HK-2 (cell line): ENCODE data around the gene ZFYVE26.
"Not testable (repeated sequence)": the region's sequence is repeated elsewhere in the genome, so short reads cannot be mapped to it uniquely, and the experiment has no call there.

Experiments used
- DNase-seq: peaks from one replicate; pipeline ENCODE4 v3.0.0-alpha.2; 2018; ENCODE audit not compliant: unreplicated experiment

Gene ZFYVE26

GRCh38 chr14:67709346-67709745, 107.0 kb downstream of the ZFYVE26 start:
- DNase-seq = not testable (repeated sequence)

GRCh38 chr14:67705211-67705610, 111.2 kb downstream of the ZFYVE26 start:
- no peak for DNase-seq

DNA sequence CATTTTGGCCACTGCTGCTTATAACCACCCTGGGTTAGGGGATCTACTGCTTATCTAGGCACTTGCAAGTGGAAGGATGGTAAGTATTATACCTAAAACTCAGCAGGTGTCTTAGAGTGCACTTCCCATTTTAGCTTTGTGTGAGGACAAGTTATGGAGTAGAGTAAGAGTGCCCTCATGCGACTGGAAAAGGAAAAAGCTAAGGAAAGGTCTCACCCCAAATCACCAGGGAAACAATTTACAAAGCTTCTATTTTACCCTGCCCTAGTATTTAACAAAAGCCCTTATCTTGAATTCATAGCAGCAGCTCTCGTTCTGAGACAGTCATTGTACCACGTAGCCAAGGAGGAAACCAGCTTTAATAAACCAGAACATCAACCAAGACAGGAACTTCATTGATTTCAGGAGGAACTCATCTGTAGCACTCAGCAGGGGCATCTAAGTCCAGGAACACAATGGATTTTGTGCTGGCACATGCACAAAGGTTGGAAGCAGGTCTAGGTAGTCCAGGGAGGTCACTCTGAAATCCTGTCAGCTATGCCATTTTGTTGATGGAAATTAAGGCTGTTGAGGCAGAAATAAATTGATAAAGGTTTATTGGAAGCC, 111.8 kb downstream of the ZFYVE26 start:
- no peak for DNase-seq

DNA sequence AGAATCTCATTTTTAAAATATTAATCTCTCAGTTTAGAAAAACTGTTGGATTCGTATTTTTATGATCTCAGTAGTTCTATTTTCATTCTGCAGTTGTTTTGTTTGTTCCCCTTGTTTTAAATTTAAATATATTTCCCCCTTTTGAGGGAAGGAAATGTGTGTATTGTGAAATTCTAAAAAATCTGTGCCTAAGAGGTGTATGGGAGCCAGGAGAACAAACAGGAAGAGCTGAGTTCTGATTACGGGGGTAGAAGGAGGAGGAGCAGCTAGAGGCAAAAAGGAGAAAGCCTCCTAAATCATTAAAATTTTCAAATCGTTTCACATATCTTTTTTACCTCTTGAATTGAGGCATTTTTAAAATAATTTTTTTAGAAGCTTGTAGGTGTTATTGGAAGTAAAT, 112.4 kb downstream of the ZFYVE26 start:
- DNase-seq = no peak

DNA sequence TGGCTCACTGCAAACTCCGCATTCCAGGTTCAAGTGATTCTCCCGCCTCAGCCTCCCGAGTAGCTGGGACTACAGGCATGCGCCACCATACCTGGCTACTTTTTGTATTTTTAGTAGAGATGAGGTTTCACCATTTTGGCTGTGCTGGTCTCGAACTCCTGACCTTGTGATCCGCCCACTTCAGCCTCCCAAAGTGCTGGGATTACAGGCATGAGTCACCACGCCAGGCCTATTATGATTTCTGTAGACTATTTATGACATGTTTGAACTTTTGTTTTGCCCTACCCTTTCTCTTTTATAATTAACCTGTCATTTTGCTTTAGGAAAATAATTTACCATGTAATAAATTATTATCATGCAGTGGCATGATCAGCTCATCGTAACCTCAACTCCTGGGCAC, 114.9 kb downstream of the ZFYVE26 start, which contains the start of gene RDH12:
RDH12 (plus strand) TSS at position 395 of the 400 bp plus-strand sequence. CDS start 20,757 bp downstream, outside the sequence.
- not testable (repeated sequence) for DNase-seq

DNA sequence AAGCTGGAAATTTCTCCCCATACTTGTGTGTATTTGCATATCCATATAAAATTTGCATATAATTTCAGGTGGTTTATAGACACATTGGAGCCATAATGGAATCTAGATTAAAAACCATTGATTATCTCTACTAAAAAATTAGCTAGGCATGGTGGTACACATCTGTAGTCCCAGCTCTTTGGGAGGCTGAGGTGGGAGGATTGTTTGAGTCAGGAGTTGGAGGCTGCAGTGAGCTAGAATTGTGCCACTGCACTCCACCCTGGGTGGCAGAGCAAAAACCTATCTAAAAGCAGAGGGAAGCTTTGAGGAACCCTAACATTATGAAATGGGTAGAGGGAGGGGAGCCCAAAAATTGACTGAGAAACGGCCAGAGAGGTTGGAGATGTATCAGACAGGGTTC, 118.2 kb downstream of the ZFYVE26 start:
- DNase-seq = no peak

DNA sequence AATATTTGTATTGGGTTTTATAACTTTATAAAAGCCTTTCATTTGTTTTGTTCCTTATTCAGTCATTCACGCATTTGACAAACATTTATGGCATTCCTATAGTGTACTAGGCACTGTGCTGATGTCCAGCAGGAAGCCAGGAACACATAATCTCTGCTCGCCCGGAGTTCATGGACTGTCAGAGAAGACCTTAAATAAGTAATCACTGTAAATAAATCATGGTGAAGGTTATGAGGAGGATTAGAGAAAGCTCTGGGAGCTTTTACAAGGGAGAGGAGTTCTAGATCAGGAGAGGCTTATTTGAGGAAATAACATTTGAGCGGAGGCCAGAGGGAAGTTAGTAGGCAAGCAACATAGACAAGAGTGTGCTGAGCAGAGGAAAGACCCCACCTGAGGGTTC, 119.4 kb downstream of the ZFYVE26 start:
- DNase-seq = no peak
